GM19455 (cell line): ENCODE measurements around the gene EFNA5.

ENCODE experiments used
- ATAC-seq: cut with Tn5 transposase; IDR thresholded peaks from one replicate; pipeline ENCODE4 v1.9.1; 2021; ENCODE audit not compliant: unreplicated experiment

Gene EFNA5

GRCh38 chr5:107572715-107573368 lies 97.9 kb downstream of the EFNA5 start:
- no peak for ATAC-seq

GRCh38 chr5:107571621-107572536 lies 98.9 kb downstream of the EFNA5 start:
- peak; percentile 71 for ATAC-seq

DNA sequence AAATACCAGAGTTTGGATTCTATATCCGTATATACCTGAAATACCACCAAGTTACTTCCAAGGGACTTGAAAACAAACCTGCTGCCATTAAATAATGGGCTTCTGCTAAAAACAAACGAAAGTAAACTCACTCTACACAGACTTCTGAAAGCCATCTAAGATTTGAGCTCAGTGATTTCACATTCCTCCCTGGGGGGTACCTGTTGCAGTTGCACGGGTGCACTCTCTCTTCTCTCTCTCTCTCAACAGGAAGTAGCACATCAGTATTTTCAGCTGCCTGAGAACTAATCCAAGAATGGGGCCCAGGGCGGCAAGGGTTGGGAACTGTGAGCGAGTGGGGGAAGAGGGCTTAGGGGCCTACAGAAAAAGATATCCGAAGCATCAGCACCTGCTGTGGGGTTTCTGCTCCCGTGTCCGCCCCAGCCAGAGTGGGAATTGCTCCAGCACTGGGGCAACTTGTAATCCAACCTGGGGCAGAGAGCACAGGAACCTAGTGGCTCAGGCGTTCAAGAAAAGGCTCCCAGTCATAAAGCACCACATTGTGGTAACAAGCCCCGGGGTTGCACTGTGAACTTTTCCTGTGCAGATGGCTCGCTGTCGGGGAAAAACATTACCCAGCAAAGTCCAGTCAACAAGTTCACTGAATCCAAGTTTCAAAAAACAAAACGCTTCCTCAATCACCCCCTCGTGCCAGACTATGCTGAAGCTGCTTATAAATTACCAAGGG lies 99.8 kb downstream of the EFNA5 start:
- peak; percentile 82 for ATAC-seq

GRCh38 chr5:107570181-107570580 lies 100.6 kb downstream of the EFNA5 start:
- ATAC-seq, result no peak

DNA sequence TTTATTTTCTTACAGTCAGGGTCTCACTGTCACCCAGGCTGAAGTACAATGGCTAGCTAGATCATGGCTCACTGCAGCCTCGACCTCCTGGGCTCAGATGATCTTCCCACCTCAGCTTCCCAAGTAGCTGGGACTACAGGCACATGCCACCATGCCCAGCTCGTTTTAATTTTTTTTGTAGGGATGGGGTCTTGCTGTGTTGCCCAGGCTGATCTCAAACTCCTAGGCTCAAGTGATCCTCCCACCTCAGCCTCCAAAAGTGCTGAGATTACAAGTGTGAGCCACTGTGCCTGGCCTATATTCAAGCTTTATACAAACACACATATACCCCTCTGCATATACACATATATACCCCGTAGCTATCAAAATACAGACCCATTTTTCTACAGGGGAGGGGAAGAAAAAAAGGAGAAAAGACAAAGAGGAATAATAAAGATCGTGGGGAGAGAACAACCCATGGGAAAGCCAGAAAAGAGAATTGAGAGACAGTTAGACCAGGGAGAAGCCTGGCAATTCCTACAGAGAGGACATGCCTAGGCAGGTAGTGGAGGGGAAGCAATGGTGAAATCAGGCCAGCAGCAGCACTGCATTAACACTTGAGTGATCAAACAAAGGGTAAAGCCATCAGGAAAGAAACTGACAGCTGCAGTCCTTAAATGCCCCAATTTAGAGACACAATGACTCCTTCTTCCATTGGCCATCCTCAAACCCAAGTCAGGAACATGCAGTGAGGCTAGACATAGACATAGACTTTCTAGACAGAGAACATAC lies 102.7 kb downstream of the EFNA5 start:
- no peak for ATAC-seq

- no peak for ATAC-seq
Measured at GRCh38 chr5:107566986-107567385, 103.8 kb downstream of the EFNA5 start.

GRCh38 chr5:107565791-107566767 lies 104.7 kb downstream of the EFNA5 start:
- ATAC-seq, result no peak

DNA sequence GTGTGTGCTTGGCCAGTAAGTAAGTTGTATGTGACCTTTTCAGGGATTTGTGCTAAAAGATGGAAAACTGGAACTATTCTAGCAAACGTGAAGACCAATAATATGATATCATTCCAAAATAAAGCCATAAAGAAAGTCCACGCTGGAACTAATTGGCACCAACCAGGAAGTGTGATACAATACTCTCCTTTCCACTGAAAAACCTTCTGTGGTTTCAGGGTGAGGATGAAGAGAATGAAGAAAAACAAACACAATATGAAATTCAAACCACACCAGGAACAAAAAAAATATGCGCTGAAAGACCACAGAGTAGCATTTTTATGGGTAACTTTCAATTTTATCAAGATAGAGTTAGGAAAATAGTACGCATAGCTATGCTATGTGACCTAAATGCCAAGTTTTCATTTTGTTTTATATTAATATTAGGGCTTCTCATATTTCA lies 105.8 kb downstream of the EFNA5 start:
- ATAC-seq, result no peak

DNA sequence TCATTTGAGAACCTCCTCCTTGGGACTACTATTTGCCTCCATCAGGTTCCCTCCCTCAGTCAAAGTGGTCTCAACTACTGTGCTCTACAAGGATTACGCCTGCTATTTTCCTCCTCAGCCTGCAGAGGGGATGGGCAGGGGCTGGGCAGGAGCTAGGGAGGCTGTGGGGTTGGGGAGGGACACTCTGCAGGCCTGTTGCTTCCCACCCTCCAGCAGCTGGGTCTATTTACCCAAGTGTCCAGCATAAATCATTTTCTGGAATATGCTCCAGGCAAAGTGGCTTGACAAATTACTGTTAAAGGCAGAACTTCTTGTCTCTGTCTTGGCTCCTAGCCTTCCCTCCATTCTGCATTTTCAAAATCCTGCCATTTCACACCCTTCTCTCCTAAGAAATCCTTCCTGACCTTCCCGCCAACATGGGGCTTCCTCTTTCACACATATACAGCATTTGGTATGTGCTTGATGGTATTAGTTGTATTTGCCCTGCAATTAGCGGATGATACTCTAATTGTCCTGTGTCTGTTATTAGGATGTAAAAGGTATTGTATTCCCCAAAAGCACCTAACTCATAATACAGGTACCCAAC lies 106.7 kb downstream of the EFNA5 start:
- no peak for ATAC-seq

DNA sequence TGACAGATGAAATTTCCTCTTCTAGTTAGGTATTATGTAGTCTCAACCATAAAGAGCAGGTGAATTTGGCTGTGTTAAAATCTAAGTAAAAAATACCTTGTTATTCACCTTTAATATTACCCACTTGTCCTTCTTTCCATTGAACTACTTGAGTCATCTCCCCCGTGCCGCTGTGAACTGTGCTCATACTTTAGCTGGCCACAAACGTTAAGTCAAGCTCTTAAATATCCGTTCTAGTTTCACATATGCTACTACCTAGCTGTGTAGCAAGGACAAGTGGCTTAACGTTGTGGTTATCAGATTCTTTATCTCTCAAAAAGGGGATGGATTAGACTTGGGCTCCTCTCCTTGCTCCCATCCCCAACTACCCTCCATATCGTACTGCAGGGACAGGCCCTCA lies 110.4 kb downstream of the EFNA5 start:
- no peak for ATAC-seq

DNA sequence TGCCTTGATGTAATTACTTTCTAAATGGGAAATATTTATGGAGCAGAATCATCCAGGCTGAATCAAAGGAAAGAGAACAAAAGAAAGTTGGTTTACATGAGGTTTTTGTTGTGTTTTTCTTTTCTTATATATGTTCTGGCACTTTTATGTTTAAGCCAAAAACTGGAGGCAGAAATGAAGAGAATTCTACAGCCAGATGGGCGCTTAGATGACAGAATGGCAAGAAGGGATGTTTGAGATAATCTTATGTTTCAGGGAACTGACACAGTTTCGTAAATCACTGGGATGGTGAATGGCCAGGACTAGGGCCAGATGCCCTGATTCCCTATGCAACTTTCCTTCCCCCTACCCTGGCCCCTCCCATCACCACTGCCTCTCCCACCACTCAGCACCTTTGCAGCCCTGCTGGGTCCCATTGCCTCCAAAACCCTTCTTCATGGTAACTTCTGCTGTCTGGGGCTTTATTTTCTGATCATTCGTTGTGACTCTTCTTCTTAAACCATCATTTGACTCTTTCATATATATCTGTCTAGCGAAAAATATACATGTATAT lies 111.8 kb downstream of the EFNA5 start:
- ATAC-seq, result no peak

- ATAC-seq, result no peak
Measured at GRCh38 chr5:107557051-107557658, 113.6 kb downstream of the EFNA5 start.

DNA sequence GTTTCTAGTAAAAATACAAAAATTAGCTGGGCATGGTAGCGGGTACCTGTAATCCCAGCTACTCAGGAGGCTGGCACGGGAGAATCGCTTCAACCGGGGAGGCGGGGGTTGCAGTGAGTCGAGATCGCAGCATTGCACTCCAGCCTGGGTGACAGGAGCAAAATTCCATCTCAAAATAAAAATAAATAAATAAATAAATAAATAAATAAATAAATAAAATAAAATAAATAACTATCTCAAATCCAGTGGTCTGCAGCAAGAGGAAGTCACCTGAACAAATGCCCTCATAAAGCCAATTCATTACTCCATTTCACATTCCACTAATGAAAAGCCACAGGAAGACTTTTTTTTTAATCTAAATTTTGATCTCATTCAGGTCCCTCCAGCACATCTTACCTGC lies 114.2 kb downstream of the EFNA5 start:
- no peak for ATAC-seq

- ATAC-seq, result no peak
Measured at GRCh38 chr5:107555425-107556090, 115.2 kb downstream of the EFNA5 start.

GRCh38 chr5:107554776-107555424 lies 115.8 kb downstream of the EFNA5 start:
- ATAC-seq, result no peak

- no peak for ATAC-seq
Measured at GRCh38 chr5:107553117-107553555, 117.6 kb downstream of the EFNA5 start.

- ATAC-seq, result no peak
Measured at GRCh38 chr5:107551088-107551487, 119.6 kb downstream of the EFNA5 start.
